Panc1 (cell line): ENCODE data around the gene HAUS1.

ENCODE experiments used
- POLR2AphosphoS5 ChIP-seq: IDR thresholded peaks from 2 replicates; pipeline ENCODE4 v1.6.1; 2012; ENCODE audit warnings: mild to moderate bottlenecking, low read depth, low read length, moderate library complexity
- SIN3A ChIP-seq: IDR thresholded peaks from 2 replicates; pipeline ENCODE4 v1.6.1; 2012; ENCODE audit warnings: low read depth, mild to moderate bottlenecking, low read length, moderate library complexity, borderline replicate concordance; ENCODE audit not compliant: insufficient read depth
- TCF7L2 ChIP-seq: IDR thresholded peaks from 2 replicates; pipeline ENCODE4 v1.6.1; 2011; ENCODE audit warnings: mild to moderate bottlenecking, low read depth, low read length, inconsistent platforms
- TF ChIP-seq, protein P1 (sequence below): fragments of 450-650 bp; IDR thresholded peaks from 2 replicates; pipeline ENCODE4 v1.5.1; 2017; ENCODE audit warnings: mild to moderate bottlenecking

GRCh38 chr18:46158499-46158898 lies 54.3 kb downstream of the HAUS1 start:
- TF ChIP-seq, protein P1, sequence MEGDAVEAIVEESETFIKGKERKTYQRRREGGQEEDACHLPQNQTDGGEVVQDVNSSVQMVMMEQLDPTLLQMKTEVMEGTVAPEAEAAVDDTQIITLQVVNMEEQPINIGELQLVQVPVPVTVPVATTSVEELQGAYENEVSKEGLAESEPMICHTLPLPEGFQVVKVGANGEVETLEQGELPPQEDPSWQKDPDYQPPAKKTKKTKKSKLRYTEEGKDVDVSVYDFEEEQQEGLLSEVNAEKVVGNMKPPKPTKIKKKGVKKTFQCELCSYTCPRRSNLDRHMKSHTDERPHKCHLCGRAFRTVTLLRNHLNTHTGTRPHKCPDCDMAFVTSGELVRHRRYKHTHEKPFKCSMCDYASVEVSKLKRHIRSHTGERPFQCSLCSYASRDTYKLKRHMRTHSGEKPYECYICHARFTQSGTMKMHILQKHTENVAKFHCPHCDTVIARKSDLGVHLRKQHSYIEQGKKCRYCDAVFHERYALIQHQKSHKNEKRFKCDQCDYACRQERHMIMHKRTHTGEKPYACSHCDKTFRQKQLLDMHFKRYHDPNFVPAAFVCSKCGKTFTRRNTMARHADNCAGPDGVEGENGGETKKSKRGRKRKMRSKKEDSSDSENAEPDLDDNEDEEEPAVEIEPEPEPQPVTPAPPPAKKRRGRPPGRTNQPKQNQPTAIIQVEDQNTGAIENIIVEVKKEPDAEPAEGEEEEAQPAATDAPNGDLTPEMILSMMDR = no peak
- TF ChIP-seq SIN3A (no peak), POLR2AphosphoS5 (no peak), TCF7L2 (no peak)
